Measurements from ENCODE around the gene LGALS4.
"Not testable (repeated sequence)": the region's sequence is repeated elsewhere in the genome, so short reads cannot be mapped to it uniquely, and the experiment has no call there.

LGALS4 gene

DNA sequence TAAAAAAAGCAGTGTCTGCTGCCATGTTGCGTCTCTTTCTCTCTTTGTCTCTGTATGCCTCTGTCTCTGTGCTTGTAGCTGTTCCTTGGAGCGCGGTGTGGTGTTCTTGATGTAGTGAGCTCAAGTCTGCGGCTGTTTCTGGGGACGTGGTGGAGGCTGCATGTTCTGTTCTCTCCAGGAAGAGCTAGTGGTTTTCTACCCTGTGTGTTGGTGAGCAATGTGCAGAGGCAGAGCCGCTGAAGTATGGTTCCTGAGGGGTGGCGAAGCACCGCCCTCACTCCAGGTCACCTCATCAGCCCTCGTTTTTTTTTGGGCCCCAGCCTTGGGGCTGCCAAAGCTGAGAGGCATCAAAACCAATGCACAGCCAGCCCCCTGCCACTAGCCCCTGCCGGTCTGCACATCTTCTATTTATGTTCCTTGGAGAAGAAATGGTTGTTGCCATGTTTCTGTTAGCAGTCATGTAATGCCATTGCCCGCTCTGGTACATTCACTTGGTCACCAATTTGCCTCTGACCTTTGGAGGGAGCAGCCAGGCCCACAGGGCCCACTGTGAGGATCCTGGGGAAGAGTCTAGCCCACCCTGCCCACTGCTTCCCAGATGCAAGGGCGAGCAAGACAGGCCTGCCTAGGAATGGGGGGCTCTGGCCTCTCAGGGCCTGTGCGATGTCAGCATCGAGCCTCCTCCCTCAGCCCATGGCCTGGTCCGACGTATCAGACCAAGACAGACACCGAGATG is 29.9 kb upstream of the LGALS4 start:
- FAIRE-seq (no peak), DNase-seq (ENCODE audit: low spot score) (no peak)

- no peak for FAIRE-seq
- DNase-seq (ENCODE audit: low spot score), result no peak
These were observed 29.2 kb upstream of the LGALS4 start for GRCh38 chr19:38841787-38842438.

- DNase-seq (ENCODE audit: low spot score) (no peak), FAIRE-seq (no peak)
These were observed 28.5 kb upstream of the LGALS4 start for GRCh38 chr19:38841180-38841766.

DNA sequence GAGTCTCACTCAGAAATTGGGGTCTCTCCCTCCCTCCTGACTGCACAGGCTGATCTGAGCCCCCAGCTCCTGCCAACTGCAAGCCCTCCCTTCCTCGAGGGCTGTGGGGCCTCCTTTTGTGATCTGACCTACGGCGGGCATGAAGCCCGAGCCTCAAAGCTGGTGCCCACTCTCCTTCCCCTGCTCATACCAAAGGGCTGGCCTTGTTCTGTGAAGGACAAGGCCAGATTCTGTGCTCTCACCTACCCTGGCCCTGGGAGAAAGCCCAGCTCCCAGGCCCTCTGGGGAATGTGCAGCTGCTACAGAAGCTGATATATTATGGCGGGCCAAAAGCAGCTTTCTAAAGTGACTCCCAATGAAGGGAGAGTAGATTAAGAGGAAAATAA is 27.8 kb upstream of the LGALS4 start:
- no peak for DNase-seq (ENCODE audit: low spot score)
- no peak for FAIRE-seq

DNA sequence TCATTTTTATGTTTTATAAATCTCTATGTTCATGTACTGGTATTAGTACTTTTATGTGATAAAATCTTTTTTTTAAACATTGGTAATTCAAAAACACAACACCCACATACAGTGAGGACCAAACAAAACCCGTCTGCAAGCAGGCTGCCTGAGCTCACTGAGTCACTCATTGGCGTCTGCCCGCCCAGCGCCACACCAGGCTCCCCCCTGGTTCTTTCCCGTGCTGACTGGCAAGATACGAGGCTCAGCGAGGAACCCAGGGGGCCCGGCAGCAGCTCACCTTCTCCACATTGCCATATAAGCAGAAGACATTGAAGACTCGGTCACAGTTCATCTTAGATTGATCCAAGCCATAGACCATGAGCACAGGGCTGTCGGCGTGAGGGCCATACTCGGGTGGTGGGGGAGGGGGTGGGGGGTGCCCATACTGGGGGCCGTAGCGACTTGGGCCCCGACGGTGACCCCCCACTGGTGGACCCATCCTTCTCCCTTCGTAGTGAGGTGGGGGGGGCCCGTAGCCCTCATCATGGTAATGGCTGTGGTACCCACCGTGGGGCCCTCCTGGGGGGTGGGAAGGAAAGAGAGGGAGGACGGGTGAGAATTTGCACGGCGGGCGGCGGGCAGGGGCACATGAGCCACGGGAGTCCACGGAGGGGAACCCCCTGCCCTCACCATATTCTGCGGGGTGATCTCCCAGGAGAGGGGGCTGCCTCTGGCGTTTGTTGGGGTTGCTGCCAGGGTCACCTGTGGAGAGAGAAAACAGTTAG is 27.3 kb upstream of the LGALS4 start:
- FAIRE-seq (no peak), DNase-seq (ENCODE audit: low spot score) (no peak)

- FAIRE-seq (no peak), DNase-seq (ENCODE audit: low spot score) (no peak)
These were observed 26.4 kb upstream of the LGALS4 start for GRCh38 chr19:38838986-38839761.

- FAIRE-seq (no peak), DNase-seq (ENCODE audit: low spot score) (no peak)
These were observed 25.7 kb upstream of the LGALS4 start for GRCh38 chr19:38838208-38838985.

DNA sequence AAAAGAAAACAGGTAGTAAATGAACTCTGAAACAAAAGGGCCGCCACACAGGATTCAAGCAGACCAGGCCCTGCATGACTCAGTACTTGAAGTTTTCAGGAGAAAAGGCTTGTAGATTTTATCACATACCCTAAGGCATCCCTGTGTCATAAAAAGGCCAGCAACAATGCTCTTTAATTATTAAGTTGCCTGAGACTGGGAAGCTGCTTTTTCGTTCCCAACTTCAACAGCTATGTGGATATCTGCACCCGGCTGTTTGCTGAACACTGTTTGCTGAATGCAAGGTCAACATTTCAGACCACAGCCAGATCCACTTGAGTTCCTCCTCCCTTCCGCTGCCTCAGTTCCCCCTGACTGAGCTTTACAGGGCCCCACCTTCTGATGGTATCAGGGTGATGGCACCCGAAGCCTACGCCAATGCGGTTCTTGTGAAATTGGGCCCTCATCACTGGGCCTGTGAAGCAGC is 24.9 kb upstream of the LGALS4 start:
- DNase-seq (ENCODE audit: low spot score), result no peak
- no peak for FAIRE-seq

GRCh38 chr19:38836983-38837626 is 24.4 kb upstream of the LGALS4 start:
- FAIRE-seq (no peak), DNase-seq (ENCODE audit: low spot score) (no peak)

- FAIRE-seq (no peak), DNase-seq (ENCODE audit: low spot score) (no peak)
These were observed 23.6 kb upstream of the LGALS4 start for GRCh38 chr19:38836159-38836982.

GRCh38 chr19:38834590-38834989 is 21.8 kb upstream of the LGALS4 start:
- no peak for DNase-seq (ENCODE audit: low spot score)
- FAIRE-seq, result no peak

DNA sequence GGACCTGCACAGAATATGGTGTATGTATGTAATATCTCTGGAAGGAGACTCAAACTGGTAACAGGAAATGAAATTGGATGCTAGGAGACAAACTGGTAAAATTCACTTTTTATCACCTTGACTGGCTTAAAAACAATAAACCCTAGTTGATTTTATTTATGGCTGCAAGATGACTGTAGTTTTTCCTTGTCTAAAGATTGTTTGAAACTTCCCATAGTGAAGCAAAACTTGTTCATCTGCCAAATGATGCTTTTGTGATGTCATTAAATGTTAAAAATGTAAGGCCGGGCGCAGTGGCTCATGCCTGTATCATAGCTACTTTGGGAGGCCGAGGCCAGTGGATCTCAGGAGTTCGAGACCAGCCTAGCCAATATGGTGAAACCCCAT is 21.4 kb upstream of the LGALS4 start:
- DNase-seq (ENCODE audit: low spot score) (no peak), FAIRE-seq (no peak)

DNA sequence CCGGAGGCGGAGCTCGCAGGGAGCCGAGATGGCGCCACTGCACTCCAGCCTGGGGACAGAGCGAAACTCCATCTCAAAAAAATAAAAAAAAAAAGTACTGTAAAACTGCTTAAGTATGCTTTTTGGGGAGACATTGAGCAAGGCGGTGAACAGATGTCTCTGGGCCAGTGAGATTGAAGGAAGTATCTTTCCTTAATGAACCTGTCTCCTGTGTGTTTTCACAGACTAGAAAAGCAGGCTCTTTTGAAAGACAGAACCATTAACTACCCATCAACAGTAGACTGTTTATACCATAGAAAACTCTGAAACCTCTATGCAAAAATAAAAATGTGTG is 20.3 kb upstream of the LGALS4 start:
- FAIRE-seq (no peak), DNase-seq (ENCODE audit: low spot score) (no peak)

- peak; percentile 96 for DNase-seq (ENCODE audit: low spot score)
- FAIRE-seq, result peak; percentile 84
These were observed 18.4 kb upstream of the LGALS4 start for GRCh38 chr19:38831142-38831605.

- FAIRE-seq (peak; percentile 69), DNase-seq (ENCODE audit: low spot score) (peak; percentile 58)
These were observed 17.4 kb upstream of the LGALS4 start for GRCh38 chr19:38830039-38830733.

DNA sequence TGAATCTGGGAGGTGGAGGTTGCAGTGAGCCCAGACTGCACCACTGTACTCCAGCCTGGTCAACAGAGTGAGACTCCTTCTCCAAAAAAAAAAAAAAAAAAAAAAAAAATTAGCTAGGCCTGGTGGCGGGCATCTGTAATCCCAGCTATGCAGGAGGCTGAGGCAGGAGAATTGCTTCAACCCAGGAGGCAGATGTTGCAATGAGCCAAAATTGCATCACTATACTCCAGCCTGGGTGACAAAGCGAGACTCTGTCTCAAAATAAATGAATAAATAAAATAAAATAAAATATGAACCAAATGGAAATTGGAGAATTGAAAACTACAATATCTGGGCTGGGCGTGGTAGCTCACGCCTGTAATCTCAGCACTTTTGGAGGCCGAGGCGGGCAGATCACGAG is 16.5 kb upstream of the LGALS4 start:
- FAIRE-seq; DNase-seq (ENCODE audit: low spot score): not testable (repeated sequence)

DNA sequence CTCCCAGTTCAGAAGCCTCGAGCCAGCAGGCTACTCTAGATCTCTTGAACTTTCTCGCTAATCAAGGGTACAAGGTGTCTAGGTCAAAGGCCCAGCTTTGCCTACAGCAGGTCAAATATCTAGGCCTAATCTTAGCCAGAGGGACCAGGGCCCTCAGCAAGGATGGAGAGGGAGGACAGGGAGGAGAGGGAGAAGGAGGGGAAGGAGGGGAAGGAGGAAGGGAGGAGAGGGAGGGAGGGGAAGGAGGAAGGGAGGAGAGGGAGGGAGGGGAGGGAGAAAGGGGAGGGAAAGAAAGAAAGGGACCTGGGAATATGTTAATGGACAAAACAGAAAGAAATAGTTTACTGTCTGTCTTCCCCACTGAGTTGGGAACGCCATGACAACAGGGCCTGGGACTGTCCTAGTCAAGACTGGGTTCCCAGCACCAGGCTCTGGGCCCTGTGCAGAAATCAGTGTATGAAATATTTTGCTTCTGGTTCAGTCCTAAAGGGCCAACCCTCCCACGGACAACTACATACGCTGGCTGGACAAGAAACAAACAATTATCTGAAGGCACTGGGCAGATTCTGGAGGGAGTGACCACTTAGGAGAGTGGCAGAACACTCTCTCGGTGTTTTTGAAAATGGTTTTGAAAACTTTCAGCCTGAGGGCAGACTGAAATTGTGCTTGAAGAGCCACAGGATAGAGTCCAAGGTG is 14.3 kb upstream of the LGALS4 start:
- no peak for FAIRE-seq
- DNase-seq (ENCODE audit: low spot score), result no peak

GRCh38 chr19:38825936-38826335 is 13.2 kb upstream of the LGALS4 start:
- not testable (repeated sequence) for FAIRE-seq; DNase-seq (ENCODE audit: low spot score)

All from RCC 7860 (cell line).